H9 (cell line): ENCODE measurements around the gene PODXL2. TPM values are rescaled to one million over a fixed set of nuclear protein-coding genes. Genes with fewer than 3 reads are reported as not detected.

ENCODE experiments used
- DNase-seq: peaks from one replicate; pipeline ENCODE4 v3.0.0-alpha.2; 2017
- H2AFZ ChIP-seq: one replicate; pipeline ENCODE4 v1.6.1; 2013; ENCODE audit warnings: mild to moderate bottlenecking, low read length, control low read depth, moderate library complexity
- H2AK5ac ChIP-seq: 2 replicates; pipeline ENCODE4 v1.6.1; 2013; ENCODE audit warnings: low read length, control low read depth, mixed read lengths; ENCODE audit not compliant: insufficient read length
- H2BK120ac ChIP-seq: one replicate; pipeline ENCODE4 v1.6.1; 2013; ENCODE audit warnings: low read depth, mild to moderate bottlenecking, low read length, control low read depth, inconsistent platforms; ENCODE audit not compliant: poor library complexity, severe bottlenecking
- H2BK12ac ChIP-seq: 2 replicates; pipeline ENCODE4 v1.6.1; 2013; ENCODE audit warnings: low read length, control low read depth, mixed read lengths, low read depth; ENCODE audit not compliant: insufficient read length
- H2BK15ac ChIP-seq: 2 replicates; pipeline ENCODE4 v1.6.1; 2013; ENCODE audit warnings: low read depth, low read length, control low read depth
- H2BK20ac ChIP-seq: one replicate; pipeline ENCODE4 v1.6.1; 2013; ENCODE audit warnings: low read depth, mild to moderate bottlenecking, low read length, control low read depth, inconsistent platforms; ENCODE audit not compliant: poor library complexity, severe bottlenecking
- H2BK5ac ChIP-seq: 2 replicates; pipeline ENCODE4 v1.6.1; 2013; ENCODE audit warnings: low read length, control low read depth, mixed read lengths; ENCODE audit not compliant: insufficient read length
- H3K14ac ChIP-seq: 2 replicates; pipeline ENCODE4 v1.6.1; 2013; ENCODE audit warnings: low read length, control low read depth; ENCODE audit not compliant: insufficient read depth
- H3K18ac ChIP-seq: 2 replicates; pipeline ENCODE4 v1.6.1; 2013; ENCODE audit warnings: low read depth, mild to moderate bottlenecking, mixed read lengths, low read length, control low read depth; ENCODE audit not compliant: insufficient read length
- H3K23ac ChIP-seq: 2 replicates; pipeline ENCODE4 v1.6.1; 2013; ENCODE audit warnings: low read length, control low read depth, mixed read lengths, low read depth; ENCODE audit not compliant: insufficient read length
- H3K23me2 ChIP-seq: 2 replicates; pipeline ENCODE4 v1.6.1; 2013; ENCODE audit warnings: low read depth, mild to moderate bottlenecking, mixed read lengths, low read length, control low read depth; ENCODE audit not compliant: insufficient read length, poor library complexity, severe bottlenecking
- H3K27ac ChIP-seq: 2 replicates; pipeline ENCODE4 v1.5.1; 2013; ENCODE audit warnings: low read length, control low read depth, mixed read lengths, low read depth; ENCODE audit not compliant: insufficient read length
- H3K27me3 ChIP-seq: 2 replicates; pipeline ENCODE4 v1.6.1; 2013; ENCODE audit warnings: low read length, control low read depth, inconsistent platforms; ENCODE audit not compliant: insufficient read depth
- H3K4ac ChIP-seq: 2 replicates; pipeline ENCODE4 v1.6.1; 2013; ENCODE audit warnings: low read depth, mild to moderate bottlenecking, control low read depth, inconsistent platforms, low read length, moderate library complexity
- H3K4me1 ChIP-seq: 2 replicates; pipeline ENCODE4 v1.6.1; 2013; ENCODE audit warnings: low read length, control low read depth, inconsistent platforms; ENCODE audit not compliant: insufficient read depth
- H3K4me2 ChIP-seq: 2 replicates; pipeline ENCODE4 v1.6.1; 2013; ENCODE audit warnings: low read length, control low read depth, mixed read lengths; ENCODE audit not compliant: insufficient read length, insufficient read depth
- H3K56ac ChIP-seq: 2 replicates; pipeline ENCODE4 v1.6.1; 2013; ENCODE audit warnings: low read depth, mild to moderate bottlenecking, mixed read lengths, low read length, control low read depth; ENCODE audit not compliant: insufficient read length
- H3K79me1 ChIP-seq: 2 replicates; pipeline ENCODE4 v1.6.1; 2013; ENCODE audit warnings: low read depth, mild to moderate bottlenecking, moderate library complexity, low read length, control low read depth, inconsistent platforms; ENCODE audit not compliant: insufficient read depth, poor library complexity, severe bottlenecking
- H3K79me2 ChIP-seq: 2 replicates; pipeline ENCODE4 v1.6.1; 2013; ENCODE audit warnings: low read length, control low read depth, inconsistent platforms; ENCODE audit not compliant: insufficient read depth
- H3K9ac ChIP-seq: 2 replicates; pipeline ENCODE4 v1.6.1; 2013; ENCODE audit warnings: low read length, control low read depth, mixed read lengths; ENCODE audit not compliant: insufficient read length; ENCODE audit errors: extremely low read depth
- H3K9me3 ChIP-seq: one replicate; pipeline ENCODE4 v1.6.1; 2013; ENCODE audit warnings: low read depth, low read length, inconsistent platforms; ENCODE audit not compliant: control insufficient read depth
- H3T11ph ChIP-seq: one replicate; pipeline ENCODE4 v1.6.1; 2013; ENCODE audit warnings: mild to moderate bottlenecking, low read length, control low read depth, inconsistent platforms
- H4K20me1 ChIP-seq: one replicate; pipeline ENCODE4 v1.6.1; 2013; ENCODE audit not compliant: control insufficient read depth, insufficient read length, insufficient read depth
- H4K5ac ChIP-seq: 2 replicates; pipeline ENCODE4 v1.6.1; 2013; ENCODE audit warnings: low read depth, mild to moderate bottlenecking, mixed read lengths, low read length, control low read depth; ENCODE audit not compliant: insufficient read length
- H4K8ac ChIP-seq: replicated peaks from 2 replicates; pipeline ENCODE4 v1.6.1; 2013; ENCODE audit warnings: low read length, control low read depth, mixed read lengths, low read depth; ENCODE audit not compliant: insufficient read length
- H4K91ac ChIP-seq: 2 replicates; pipeline ENCODE4 v1.6.1; 2013; ENCODE audit warnings: low read depth, mild to moderate bottlenecking, moderate library complexity, mixed read lengths, low read length, control low read depth; ENCODE audit not compliant: insufficient read length
- H3K27ac Mint-ChIP-seq, 3 experiments: 2 replicates in 2 of 3; 3 replicates in 1 of 3; pipeline ENCODE4 v1.8.0; 2020 to 2021; ENCODE audit warnings: mixed read lengths in 3 of 3, mild to moderate bottlenecking in 1 of 3, moderate library complexity in 1 of 3
- H3K27me3 Mint-ChIP-seq: 2 replicates; pipeline ENCODE4 v1.8.0; 2021; ENCODE audit warnings: low read depth, mild to moderate bottlenecking, moderate library complexity, mixed read lengths
- H3K36me3 Mint-ChIP-seq, 3 experiments: 2 replicates in 2 of 3; 3 replicates in 1 of 3; pipeline ENCODE4 v1.8.0; 2020 to 2021; ENCODE audit warnings: low read depth in 3 of 3, mixed read lengths in 3 of 3; ENCODE audit not compliant: insufficient read depth in 1 of 3
- H3K4me1 Mint-ChIP-seq, 2 experiments: 2 replicates each; pipeline ENCODE4 v1.8.0; 2020; ENCODE audit warnings: mixed read lengths in 2 of 2
- H3K4me3 Mint-ChIP-seq, 2 experiments: 2 replicates in 1 of 2; 3 replicates in 1 of 2; pipeline ENCODE4 v1.8.0; 2020 to 2021; ENCODE audit warnings: mild to moderate bottlenecking in 2 of 2, mixed read lengths in 2 of 2, moderate library complexity in 1 of 2
- H3K9me3 Mint-ChIP-seq, 2 experiments: 2 replicates in 1 of 2; 3 replicates in 1 of 2; pipeline ENCODE4 v1.8.0; 2020; ENCODE audit warnings: mild to moderate bottlenecking in 2 of 2, mixed read lengths in 2 of 2, moderate library complexity in 1 of 2
- WGBS: extraction: QIAGEN DNeasy Blood & Tissue Kit; methylation state at CpG from one replicate; pipeline ENCODE4 v1.1.7; 2013; ENCODE audit warnings: missing lambda C conversion rate, low lambda C conversion rate, mixed read lengths; ENCODE audit not compliant: insufficient read length; ENCODE audit errors: extremely low coverage; 5-methylcytosine and 5-hydroxymethylcytosine counted together
- long read RNA-seq: library from polyadenylated mRNA; unstranded; transcript quantifications from one replicate; pipeline ENCODE4 v2.0.0, GENCODE V29; 2020
- total RNA-seq: library from RNA; stranded (reverse); gene quantifications from 2 replicates; pipeline ENCODE4 v1.2.1, GENCODE V29; 2021
- TF ChIP-seq, protein P1 (sequence below): fragments of 200-600 bp; sonication (generic); conservative IDR thresholded peaks from 3 replicates; pipeline ENCODE4 v1.8.0; 2021; ENCODE audit warnings: antibody characterized with exemption, mild to moderate bottlenecking

The PODXL2 gene, protein sequence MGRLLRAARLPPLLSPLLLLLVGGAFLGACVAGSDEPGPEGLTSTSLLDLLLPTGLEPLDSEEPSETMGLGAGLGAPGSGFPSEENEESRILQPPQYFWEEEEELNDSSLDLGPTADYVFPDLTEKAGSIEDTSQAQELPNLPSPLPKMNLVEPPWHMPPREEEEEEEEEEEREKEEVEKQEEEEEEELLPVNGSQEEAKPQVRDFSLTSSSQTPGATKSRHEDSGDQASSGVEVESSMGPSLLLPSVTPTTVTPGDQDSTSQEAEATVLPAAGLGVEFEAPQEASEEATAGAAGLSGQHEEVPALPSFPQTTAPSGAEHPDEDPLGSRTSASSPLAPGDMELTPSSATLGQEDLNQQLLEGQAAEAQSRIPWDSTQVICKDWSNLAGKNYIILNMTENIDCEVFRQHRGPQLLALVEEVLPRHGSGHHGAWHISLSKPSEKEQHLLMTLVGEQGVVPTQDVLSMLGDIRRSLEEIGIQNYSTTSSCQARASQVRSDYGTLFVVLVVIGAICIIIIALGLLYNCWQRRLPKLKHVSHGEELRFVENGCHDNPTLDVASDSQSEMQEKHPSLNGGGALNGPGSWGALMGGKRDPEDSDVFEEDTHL
- 24.6 and 24.8 TPM in 2 replicates for total RNA-seq
- long read RNA-seq, transcript PODXL2-201 (8 exons, 2,186 nt): major isoform, 24 of 49 reads
- long read RNA-seq, partial matches to known transcripts: 22 of 49 reads
- long read RNA-seq, other reads (novel, unspliced or antisense): 3 of 49 reads

DNA sequence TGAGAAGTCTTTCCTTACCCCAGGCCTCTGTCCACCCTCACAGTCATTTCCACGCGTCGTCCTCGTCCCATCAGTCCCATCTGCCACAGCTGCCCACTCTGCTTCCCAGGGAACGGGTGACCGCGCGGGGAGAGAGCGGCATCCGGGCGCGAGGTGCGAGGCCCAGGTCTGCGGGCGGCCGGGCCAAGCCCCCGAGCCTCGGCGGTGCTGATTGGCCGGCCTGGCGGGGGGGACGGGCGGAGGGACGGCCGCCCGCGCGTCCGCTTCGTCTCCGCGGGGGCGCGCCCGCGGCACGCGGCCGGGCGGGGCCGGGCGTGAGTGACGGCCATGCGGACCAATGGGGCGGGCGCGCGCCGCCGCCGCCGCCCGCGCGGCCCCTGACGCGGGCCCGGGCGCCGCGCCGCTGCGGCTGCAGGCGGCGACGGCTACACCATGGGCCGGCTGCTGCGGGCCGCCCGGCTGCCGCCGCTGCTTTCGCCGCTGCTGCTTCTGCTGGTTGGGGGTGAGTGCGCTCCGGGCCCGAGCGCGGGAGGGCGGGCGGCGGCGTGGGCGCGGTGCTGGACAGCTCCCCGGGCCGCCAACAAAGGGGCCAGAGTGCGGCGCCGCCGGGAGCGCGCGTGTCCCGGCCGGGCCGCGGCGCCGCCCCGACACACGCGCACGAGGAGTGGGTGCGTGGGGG is at the start of gene PODXL2:
PODXL2 (plus strand) TSS at position 398 of the 679 bp plus-strand sequence; CDS start at position 433, 35 bp downstream.
- peak within 1 kb of the TSS; percentile 54 for H3K4me2 ChIP-seq
- H4K5ac ChIP-seq: no peak within 1 kb of the TSS
- H2BK5ac ChIP-seq: no peak within 1 kb of the TSS
- H3K9ac ChIP-seq: no peak within 1 kb of the TSS
- H2BK120ac ChIP-seq: no peak within 1 kb of the TSS
- no peak within 1 kb of the TSS for H4K8ac ChIP-seq
- peak within 1 kb of the TSS; percentile 40 for H3K18ac ChIP-seq
- Mint-ChIP-seq H3K9me3 (peaks cover 7 to 8% of the 10 kb centered on the region in 2 experiments), H3K36me3 (no peaks in the 10 kb centered on the region; a peak in 1 of 7 replicates), H3K27ac (no peak within 1 kb of the TSS; a peak in 1 of 7 replicates), H3K27me3 (peaks cover 46% of the 10 kb centered on the region), H3K4me1 (peaks cover 20 to 39% of the 10 kb centered on the region in 2 experiments), H3K4me3 (peak within 1 kb of the TSS; percentile 70 to 87)
- H2BK15ac ChIP-seq: no peak within 1 kb of the TSS
- no peak within 1 kb of the TSS for H4K91ac ChIP-seq
- no peak within 1 kb of the TSS for H2AFZ ChIP-seq
- no peak within 1 kb of the TSS for H3K23ac ChIP-seq
- no peak within 1 kb of the TSS for H3K27ac ChIP-seq
- TF ChIP-seq, protein P1, sequence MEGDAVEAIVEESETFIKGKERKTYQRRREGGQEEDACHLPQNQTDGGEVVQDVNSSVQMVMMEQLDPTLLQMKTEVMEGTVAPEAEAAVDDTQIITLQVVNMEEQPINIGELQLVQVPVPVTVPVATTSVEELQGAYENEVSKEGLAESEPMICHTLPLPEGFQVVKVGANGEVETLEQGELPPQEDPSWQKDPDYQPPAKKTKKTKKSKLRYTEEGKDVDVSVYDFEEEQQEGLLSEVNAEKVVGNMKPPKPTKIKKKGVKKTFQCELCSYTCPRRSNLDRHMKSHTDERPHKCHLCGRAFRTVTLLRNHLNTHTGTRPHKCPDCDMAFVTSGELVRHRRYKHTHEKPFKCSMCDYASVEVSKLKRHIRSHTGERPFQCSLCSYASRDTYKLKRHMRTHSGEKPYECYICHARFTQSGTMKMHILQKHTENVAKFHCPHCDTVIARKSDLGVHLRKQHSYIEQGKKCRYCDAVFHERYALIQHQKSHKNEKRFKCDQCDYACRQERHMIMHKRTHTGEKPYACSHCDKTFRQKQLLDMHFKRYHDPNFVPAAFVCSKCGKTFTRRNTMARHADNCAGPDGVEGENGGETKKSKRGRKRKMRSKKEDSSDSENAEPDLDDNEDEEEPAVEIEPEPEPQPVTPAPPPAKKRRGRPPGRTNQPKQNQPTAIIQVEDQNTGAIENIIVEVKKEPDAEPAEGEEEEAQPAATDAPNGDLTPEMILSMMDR: no peak
- DNase-seq: peak; percentile 59
- no peaks in the 10 kb centered on the region for H3K79me2 ChIP-seq
- WGBS: no CpG with 5 or more reads among the region's 105 CpGs
- H3K79me1 ChIP-seq: no peaks in the 10 kb centered on the region
- H2AK5ac ChIP-seq: no peak within 1 kb of the TSS
- no peak within 1 kb of the TSS for H2BK12ac ChIP-seq
- no peaks in the 10 kb centered on the region for H3K9me3 ChIP-seq
- H3K14ac ChIP-seq: peak within 1 kb of the TSS; percentile 53; the same call in 1 of the 2 replicates
- H3K23me2 ChIP-seq: no peaks in the 10 kb centered on the region
- H2BK20ac ChIP-seq: no peak within 1 kb of the TSS
- no peaks in the 10 kb centered on the region; the same call in 1 of the 2 replicates for H3K4me1 ChIP-seq
- no peak within 1 kb of the TSS for H3T11ph ChIP-seq
- H3K56ac ChIP-seq: no peak within 1 kb of the TSS
- H4K20me1 ChIP-seq: peaks cover 3% of the 10 kb centered on the region
- H3K4ac ChIP-seq: no peak within 1 kb of the TSS
- peaks cover 14% of the 10 kb centered on the region for H3K27me3 ChIP-seq
